ENCODE measurements around the gene EPOP. TPM values are rescaled to one million over a fixed set of nuclear protein-coding genes. Genes with fewer than 3 reads are reported as not detected.
A peak's percentile ranks its signal among the peaks of the same experiment; 100 is the strongest.

Gene EPOP
- total RNA-seq (2014; rRNA removed) (12.6 and 17.7 TPM in 2 replicates), Bru-seq, nascent RNA (percentile 42 among the genes with signal in this experiment), BruChase-seq, experiment 1, labeled RNA remaining after a 6-hour chase (percentile 87 among the genes with signal in this experiment), BruChase-seq, experiment 2, labeled RNA remaining after a 2-hour chase (percentile 66 among the genes with signal in this experiment)
- long read RNA-seq, transcript EPOP-201 (1 exons, 3,719 nt), result major isoform, 9 of 9 reads
- long read RNA-seq, partial matches to known transcripts, result 0 of 9 reads
- long read RNA-seq, other reads (novel, unspliced or antisense), result 0 of 9 reads

- POLR2A ChIA-PET (ENCODE audit: unreplicated experiment), result no interaction called here
- DNase-seq, result peak; percentile 78
Measured at GRCh38 chr17:38674749-38675615, at the start of gene EPOP. EPOP (minus strand) TSS chr17:38674957; CDS start chr17:38674495, 462 bp downstream.

GRCh38 chr17:38721802-38722201 lies 47.0 kb upstream of the EPOP start:
- Histone ChIP-seq H3K9ac (ENCODE audit: low read length) (no peak overlapping the region), H3F3A (ENCODE audit: low read length, unreplicated experiment) (no peaks in the 10 kb centered on the region), H3K27ac (ENCODE audit: low read length) (no peak overlapping the region), H3K4me1 (ENCODE audit: insufficient read depth, low read length) (no peaks in the 10 kb centered on the region), H2AFZ (ENCODE audit: low read length) (no peak overlapping the region), H3K27me3 (ENCODE audit: low read length) (no peaks in the 10 kb centered on the region), H3K36me3 (ENCODE audit: low read depth, low read length) (no peaks in the 10 kb centered on the region), H3K9me3 (ENCODE audit: low read length) (no peaks in the 10 kb centered on the region), H3K4me2 (ENCODE audit: low read length) (no peak overlapping the region), H3K79me2 (ENCODE audit: low read length) (no peaks in the 10 kb centered on the region), H3K9me2 (replicated peaks; ENCODE audit: low read length) (no peaks in the 10 kb centered on the region), H4K20me1 (ENCODE audit: low read length) (no peaks in the 10 kb centered on the region), H3K4me3 (ENCODE audit: low read length) (no peak overlapping the region)
- TF ChIP-seq EZH2 (IDR thresholded peaks at IDR 0.05; ENCODE audit: low read length, unreplicated experiment), result no peak
- TF ChIP-seq CTCF (conservative IDR thresholded peaks at IDR 0.05; ENCODE audit: low read depth, low read length), result no peak
- no peak for TF ChIP-seq EZH2phosphoT487 (IDR thresholded peaks at IDR 0.05; ENCODE audit: borderline replicate concordance, low read length)
- ChIA-PET POLR2A (ENCODE audit: unreplicated experiment) (no interaction called here), CTCF (no interaction called here)
- ATAC-seq, result no peak
- BruUV-seq (replicated peaks), result no TSS peak
- DNase-seq, result no peak
- intact Hi-C loops (cut with micrococcal nuclease), result no loop called here

More at GRCh38 chr17:38674749-38675615, at the start of gene EPOP:
- no TSS peak for BruUV-seq (replicated peaks)
- Histone ChIP-seq H3K4me2 (ENCODE audit: low read length) (peak within 1 kb of the TSS; percentile 92), H4K20me1 (ENCODE audit: low read length) (no peaks in the 10 kb centered on the region), H3K9ac (ENCODE audit: low read length) (peak within 1 kb of the TSS; percentile 62), H3K79me2 (ENCODE audit: low read length) (no peaks in the 10 kb centered on the region), H3K36me3 (ENCODE audit: low read depth, low read length) (no peaks in the 10 kb centered on the region), H3K4me3 (ENCODE audit: low read length) (peak within 1 kb of the TSS; percentile 71), H3F3A (ENCODE audit: low read length, unreplicated experiment) (no peaks in the 10 kb centered on the region), H2AFZ (ENCODE audit: low read length) (peak within 1 kb of the TSS; percentile 81), H3K9me3 (ENCODE audit: low read length) (no peaks in the 10 kb centered on the region), H3K27ac (ENCODE audit: low read length) (no peak within 1 kb of the TSS), H3K27me3 (ENCODE audit: low read length) (no peaks in the 10 kb centered on the region), H3K4me1 (ENCODE audit: insufficient read depth, low read length) (peaks cover 12% of the 10 kb centered on the region; the same call in 1 of the 2 replicates), H3K9me2 (replicated peaks; ENCODE audit: low read length) (no peaks in the 10 kb centered on the region)
- ATAC-seq, result peak; percentile 90
- CTCF ChIA-PET, result interaction anchor here (0.6 kb wide), 1 partner anchor 117 kb away, joined by 3 read pairs; no protein-coding TSS in a partner anchor
- intact Hi-C loops (cut with micrococcal nuclease), result no loop called here
- TF ChIP-seq CTCF (conservative IDR thresholded peaks at IDR 0.05; ENCODE audit: low read depth, low read length) (no peak), EZH2 (IDR thresholded peaks at IDR 0.05; ENCODE audit: low read length, unreplicated experiment) (no peak), EZH2phosphoT487 (IDR thresholded peaks at IDR 0.05; ENCODE audit: borderline replicate concordance, low read length) (no peak)
